OCI-LY7 (cell line): Measurements from ENCODE around the gene PHF23. TPM values are rescaled to one million over a fixed set of nuclear protein-coding genes. Genes with fewer than 3 reads are reported as not detected.

Experiments
- BruUV-seq: library from RNA; stranded (reverse); fragments of 400-500 nt; replicated peaks from 2 replicates; lab custom pipeline; 2021; lab: Mats Ljungman, UMichigan
- CTCF ChIA-PET: fragments of 300-600 bp; sonication (Branson Sonifier 250); formaldehyde crosslinking; loops from one replicate; lab custom pipeline; 2022; ENCODE audit warnings: antibody characterized with exemption; ENCODE audit not compliant: unreplicated experiment; lab: Charles Lee
- POLR2A ChIA-PET: fragments of 300-600 bp; sonication (Branson Sonifier 250); formaldehyde crosslinking; loops from one replicate; lab custom pipeline; 2022; ENCODE audit warnings: antibody characterized with exemption; lab: Charles Lee
- DNase-seq: peaks from one replicate; pipeline ENCODE4 v3.0.0-alpha.2; 2015; ENCODE audit warnings: low spot score
- H2AFZ ChIP-seq: fragments of 200-600 bp; sonication (generic), shearing (Covaris generic); 2 replicates; pipeline ENCODE4 v1.6.1; 2014; ENCODE audit warnings: mild to moderate bottlenecking, antibody characterized with exemption, low read length, moderate library complexity
- H3K27ac ChIP-seq: fragments of 200-600 bp; sonication (generic); 2 replicates; pipeline ENCODE4 v1.5.1; 2014; ENCODE audit warnings: mixed run types, low read depth, mild to moderate bottlenecking, moderate library complexity, low read length, inconsistent platforms; ENCODE audit not compliant: poor library complexity, severe bottlenecking
- H3K36me3 ChIP-seq: fragments of 200-600 bp; sonication (generic); 2 replicates; pipeline ENCODE4 v1.6.1; 2014; ENCODE audit warnings: mild to moderate bottlenecking, antibody characterized with exemption, low read length, moderate library complexity, mixed read lengths; ENCODE audit not compliant: insufficient read depth
- H3K4me1 ChIP-seq: fragments of 200-600 bp; sonication (generic); 2 replicates; pipeline ENCODE4 v1.5.1; 2014; ENCODE audit warnings: mild to moderate bottlenecking, low read length; ENCODE audit not compliant: insufficient read depth, poor library complexity, severe bottlenecking
- H3K4me2 ChIP-seq: fragments of 200-600 bp; sonication (generic); 2 replicates; pipeline ENCODE4 v1.6.1; 2014; ENCODE audit warnings: mild to moderate bottlenecking, low read length
- H3K4me3 ChIP-seq: fragments of 200-600 bp; sonication (generic); 2 replicates; pipeline ENCODE4 v1.5.1; 2014; ENCODE audit warnings: mild to moderate bottlenecking, low read depth, low read length; ENCODE audit not compliant: poor library complexity, severe bottlenecking
- H3K79me2 ChIP-seq: fragments of 200-600 bp; sonication (generic); 2 replicates; pipeline ENCODE4 v1.6.1; 2016; ENCODE audit warnings: low read depth, mild to moderate bottlenecking, low read length, moderate library complexity, mixed read lengths; ENCODE audit not compliant: insufficient read depth
- H3K9me2 ChIP-seq: fragments of 200-600 bp; sonication (generic); 2 replicates; pipeline ENCODE4 v1.6.1; 2016; ENCODE audit warnings: mild to moderate bottlenecking, low read length, mixed read lengths; ENCODE audit not compliant: insufficient read depth
- H3K9me3 ChIP-seq: fragments of 200-600 bp; sonication (generic); 2 replicates; pipeline ENCODE4 v1.6.1; 2014; ENCODE audit warnings: mild to moderate bottlenecking, mixed run types, low read length, mixed read lengths
- H4K20me1 ChIP-seq: fragments of 200-600 bp; sonication (generic); 2 replicates; pipeline ENCODE4 v1.6.1; 2014; ENCODE audit warnings: mild to moderate bottlenecking, antibody characterized with exemption, low read length, moderate library complexity, mixed read lengths; ENCODE audit not compliant: insufficient read depth
- EZH2phosphoT487 ChIP-seq: fragments of 200-600 bp; sonication (generic); IDR thresholded peaks from 2 replicates; pipeline ENCODE4 v1.6.1; 2018; ENCODE audit warnings: low read depth, borderline replicate concordance, mild to moderate bottlenecking, mixed run types, antibody characterized with exemption, low read length, moderate library complexity, mixed read lengths
- intact Hi-C: fragments of 100-400 bp; cut with micrococcal nuclease; formaldehyde crosslinking; loops from one replicate; pipeline ENCODE4 v1.10.0; 2022; ENCODE audit not compliant: unreplicated experiment
- total RNA-seq, 2 experiments: library from RNA; depleted of rRNA in 1 of 2; stranded (reverse); fragments of >200 nt in 1 of 2; shearing (Covaris generic) in 1 of 2; gene quantifications; 2 replicates each; pipeline ENCODE4 v1.2.3, GENCODE V29; 2014 to 2022
- TF ChIP-seq, protein P1 (sequence below): fragments of 200-600 bp; sonication (generic); conservative IDR thresholded peaks from 2 replicates; pipeline ENCODE4 v1.5.1; 2014; ENCODE audit warnings: mild to moderate bottlenecking, antibody characterized with exemption, low read length, moderate library complexity, mixed read lengths

PHF23 gene
- total RNA-seq, 2 experiments from 2014 or later, result 43.3 to 47.7 TPM

DNA sequence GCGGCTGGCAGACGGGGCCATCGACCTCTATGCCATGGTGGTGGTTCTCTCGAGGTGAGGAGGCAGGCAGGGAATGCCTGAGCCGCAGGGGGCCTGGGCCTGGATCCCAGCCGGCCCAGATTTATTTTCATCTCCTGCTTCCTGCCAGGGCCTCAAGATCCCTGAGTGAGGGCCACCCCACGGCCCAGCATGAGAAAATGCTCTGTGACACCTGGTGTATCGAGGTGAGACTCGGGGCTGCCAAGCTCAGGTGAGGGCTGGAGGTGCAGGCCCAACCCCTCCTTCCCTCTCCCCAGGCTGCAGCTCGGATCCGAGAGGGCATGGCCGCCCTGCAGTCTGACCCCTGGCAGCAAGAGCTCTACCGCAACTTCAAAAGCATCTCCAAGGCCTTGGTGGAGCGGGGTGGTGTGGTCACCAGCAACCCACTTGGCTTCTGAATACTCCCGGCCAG is 14.6 kb downstream of the PHF23 start:
- ChIA-PET CTCF (interaction anchor here (0.6 kb wide), 1 partner anchor 1043 kb away, joined by 3 read pairs; no protein-coding TSS in a partner anchor), POLR2A (no interaction called here)
- no peak overlapping the region for H3K27ac ChIP-seq
- H3K4me2 ChIP-seq, result no peak overlapping the region
- no peaks in the 10 kb centered on the region for H3K9me3 ChIP-seq
- no peak for TF ChIP-seq EZH2phosphoT487
- TF ChIP-seq, protein P1, sequence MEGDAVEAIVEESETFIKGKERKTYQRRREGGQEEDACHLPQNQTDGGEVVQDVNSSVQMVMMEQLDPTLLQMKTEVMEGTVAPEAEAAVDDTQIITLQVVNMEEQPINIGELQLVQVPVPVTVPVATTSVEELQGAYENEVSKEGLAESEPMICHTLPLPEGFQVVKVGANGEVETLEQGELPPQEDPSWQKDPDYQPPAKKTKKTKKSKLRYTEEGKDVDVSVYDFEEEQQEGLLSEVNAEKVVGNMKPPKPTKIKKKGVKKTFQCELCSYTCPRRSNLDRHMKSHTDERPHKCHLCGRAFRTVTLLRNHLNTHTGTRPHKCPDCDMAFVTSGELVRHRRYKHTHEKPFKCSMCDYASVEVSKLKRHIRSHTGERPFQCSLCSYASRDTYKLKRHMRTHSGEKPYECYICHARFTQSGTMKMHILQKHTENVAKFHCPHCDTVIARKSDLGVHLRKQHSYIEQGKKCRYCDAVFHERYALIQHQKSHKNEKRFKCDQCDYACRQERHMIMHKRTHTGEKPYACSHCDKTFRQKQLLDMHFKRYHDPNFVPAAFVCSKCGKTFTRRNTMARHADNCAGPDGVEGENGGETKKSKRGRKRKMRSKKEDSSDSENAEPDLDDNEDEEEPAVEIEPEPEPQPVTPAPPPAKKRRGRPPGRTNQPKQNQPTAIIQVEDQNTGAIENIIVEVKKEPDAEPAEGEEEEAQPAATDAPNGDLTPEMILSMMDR, result no peak
- peaks cover 11% of the 10 kb centered on the region for H3K4me1 ChIP-seq
- peaks cover 89% of the 10 kb centered on the region for H3K36me3 ChIP-seq
- H3K9me2 ChIP-seq, result no peaks in the 10 kb centered on the region
- H2AFZ ChIP-seq, result no peak overlapping the region
- TSS peak; percentile 80 for BruUV-seq
- H3K4me3 ChIP-seq, result no peak overlapping the region
- intact Hi-C loops, result no loop called here
- DNase-seq, result no peak
- no peaks in the 10 kb centered on the region for H4K20me1 ChIP-seq
- H3K79me2 ChIP-seq, result no peaks in the 10 kb centered on the region; the same call in 1 of the 2 replicates

DNA sequence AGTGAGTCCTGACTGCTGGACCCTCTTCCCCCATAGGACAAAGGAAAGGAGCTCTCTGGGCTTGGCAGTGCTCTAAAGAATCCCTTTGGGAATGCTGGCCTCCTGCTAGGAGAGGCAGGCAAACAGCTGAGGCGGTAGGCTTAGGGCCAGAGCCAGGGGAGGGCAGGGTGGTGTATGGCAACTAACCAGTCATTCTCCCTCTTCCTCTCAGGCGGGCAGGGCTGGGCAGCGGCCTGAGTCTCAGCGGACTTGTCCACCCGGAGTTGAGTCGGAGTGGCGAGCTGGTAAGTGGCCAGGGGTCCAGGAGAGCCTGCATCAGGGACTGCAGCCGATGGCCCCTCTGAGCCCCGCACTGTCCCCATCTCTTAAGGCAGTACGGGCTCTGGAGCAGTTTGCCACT is 15.1 kb downstream of the PHF23 start:
- H3K79me2 ChIP-seq, result no peaks in the 10 kb centered on the region; the same call in 1 of the 2 replicates
- CTCF ChIA-PET, result no interaction called here
- peaks cover 83% of the 10 kb centered on the region for H3K36me3 ChIP-seq

DNA sequence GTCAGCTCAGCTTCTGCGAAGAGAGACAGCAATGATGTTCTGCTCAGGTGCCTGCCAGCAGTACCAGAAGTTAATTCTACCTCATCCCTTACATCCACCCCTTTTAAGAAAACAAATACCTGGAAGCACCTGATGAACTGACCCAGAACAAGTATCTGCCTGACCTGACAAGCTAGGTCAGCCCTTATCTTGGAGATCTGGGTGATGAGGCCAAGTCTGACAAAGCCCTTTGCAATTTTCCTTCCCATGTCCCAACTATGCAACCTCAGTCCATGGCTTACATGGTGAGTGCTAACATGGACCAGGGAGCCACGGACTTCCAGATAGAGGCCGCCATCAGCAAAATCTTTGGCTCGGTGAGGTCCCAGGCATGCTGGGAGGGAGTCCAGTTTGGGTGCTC is 15.9 kb downstream of the PHF23 start:
- no peak for DNase-seq
- TF ChIP-seq, protein P1, result no peak
- TF ChIP-seq EZH2phosphoT487, result no peak
- H3K36me3 ChIP-seq, result peaks cover 76% of the 10 kb centered on the region
- H3K4me2 ChIP-seq, result no peak overlapping the region
- peaks cover 23% of the 10 kb centered on the region for H3K4me1 ChIP-seq
- H3K9me2 ChIP-seq, result no peaks in the 10 kb centered on the region
- CTCF ChIA-PET, result no interaction called here
- BruUV-seq, result no TSS peak
- H3K4me3 ChIP-seq, result no peak overlapping the region
- no peak overlapping the region for H2AFZ ChIP-seq
- no peaks in the 10 kb centered on the region for H3K9me3 ChIP-seq
- POLR2A ChIA-PET, result no interaction called here
- intact Hi-C loops, result no loop called here
- H3K27ac ChIP-seq, result no peak overlapping the region
- no peaks in the 10 kb centered on the region for H4K20me1 ChIP-seq
- H3K79me2 ChIP-seq, result no peaks in the 10 kb centered on the region; the same call in 1 of the 2 replicates

More for the DNA sequence above, 15.1 kb downstream of the PHF23 start:
- POLR2A ChIA-PET, result no interaction called here
- no peaks in the 10 kb centered on the region for H4K20me1 ChIP-seq
- H2AFZ ChIP-seq, result no peak overlapping the region
- BruUV-seq, result no TSS peak
- H3K27ac ChIP-seq, result no peak overlapping the region
- no peaks in the 10 kb centered on the region for H3K9me2 ChIP-seq
- H3K4me2 ChIP-seq, result no peak overlapping the region
- intact Hi-C loops, result no loop called here
- H3K4me1 ChIP-seq, result peaks cover 16% of the 10 kb centered on the region
- no peak overlapping the region for H3K4me3 ChIP-seq
- no peak for DNase-seq
- H3K9me3 ChIP-seq, result no peaks in the 10 kb centered on the region
- no peak for TF ChIP-seq EZH2phosphoT487
- TF ChIP-seq, protein P1, result no peak
